Endothelial cell of hepatic sinusoid (primary cell): ENCODE results near the gene ODAD2.

Experiments used
- in situ Hi-C: cut with HindIII; loops from 2 replicates; pipeline ENCODE4 v1.10.0; 2017; ENCODE audit warnings: low sequenced_read_pairs

The ODAD2 gene

DNA sequence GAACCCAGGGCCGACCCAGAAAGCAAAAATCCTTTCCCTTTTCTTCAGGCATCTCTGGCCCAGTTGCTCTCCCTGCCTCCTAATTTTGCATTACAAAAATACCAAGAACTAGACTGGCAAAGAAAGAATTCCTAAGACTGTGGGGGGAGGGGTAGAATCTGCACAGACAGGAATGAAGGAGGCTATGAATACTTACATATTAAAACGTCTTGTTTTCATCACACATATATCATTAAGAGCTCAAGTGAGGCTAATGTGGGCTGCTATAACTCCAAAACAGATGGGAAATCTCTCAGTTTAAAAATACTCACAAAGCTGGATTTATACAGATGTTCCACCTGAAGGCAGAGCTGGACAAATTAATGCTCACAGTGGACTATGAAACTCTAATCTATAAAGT lies 224.0 kb downstream of the ODAD2 start:
- in situ Hi-C loops: no loop called here

DNA sequence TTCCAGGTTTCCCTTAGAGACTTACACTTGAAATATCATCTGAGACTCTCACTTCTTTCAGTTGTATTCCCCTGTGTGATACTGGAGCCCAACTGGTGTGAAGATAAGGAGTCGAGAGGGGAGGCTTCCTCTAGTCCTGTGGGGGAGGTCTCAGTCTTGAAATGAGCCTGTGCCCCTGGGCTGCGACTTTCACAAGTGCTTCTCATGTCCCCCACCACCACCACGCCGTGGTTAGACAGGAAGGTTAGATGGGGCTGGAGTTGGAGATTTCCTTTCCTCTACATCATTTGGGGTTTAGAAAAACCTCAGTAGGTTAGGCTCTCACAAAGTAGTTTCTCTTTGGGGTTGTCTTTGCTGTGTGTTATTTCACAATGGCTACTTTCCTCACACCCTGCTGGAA lies 227.6 kb downstream of the ODAD2 start:
- in situ Hi-C loops: no loop called here

DNA sequence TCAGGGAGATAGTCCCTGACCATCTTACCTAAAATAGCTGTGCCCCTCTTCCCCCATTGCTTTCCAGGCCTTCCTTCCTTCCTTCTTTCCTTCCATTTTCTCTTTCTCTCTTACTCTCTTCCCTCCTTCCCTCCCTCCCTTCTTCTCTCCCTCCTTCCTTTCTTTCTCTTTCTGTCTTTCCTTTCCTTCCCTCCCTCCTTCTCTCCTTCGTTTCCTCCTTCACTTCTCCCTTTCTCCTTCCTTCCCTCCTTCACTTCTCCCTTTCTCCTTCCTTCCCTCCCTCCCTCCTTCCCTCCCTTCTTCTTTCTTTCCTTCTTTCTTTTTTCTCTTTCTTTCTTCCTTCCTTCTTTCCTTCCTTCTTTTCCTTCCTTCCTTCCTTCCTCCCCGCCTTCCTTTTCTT lies 228.7 kb downstream of the ODAD2 start:
- in situ Hi-C loops: no loop called here
